Measurements from ENCODE around the gene TRIOBP. TPM values are rescaled to one million over a fixed set of nuclear protein-coding genes. Genes with fewer than 3 reads are reported as not detected.
"Not testable (repeated sequence)": the region's sequence is repeated elsewhere in the genome, so short reads cannot be mapped to it uniquely, and the experiment has no call there.

TRIOBP gene
- total RNA-seq, 2 experiments from 2014 or later, result 42.0 to 55.2 TPM

- no peaks in the 10 kb centered on the region for H3K9me3 Mint-ChIP-seq (ENCODE audit: low read depth)
- no peaks in the 10 kb centered on the region for H3K4me1 Mint-ChIP-seq
- no peaks in the 10 kb centered on the region for H3K36me3 Mint-ChIP-seq
- no peaks in the 10 kb centered on the region for H3K27me3 Mint-ChIP-seq
- no peak overlapping the region for H3K27ac Mint-ChIP-seq
- no peak overlapping the region for H3K4me3 Mint-ChIP-seq
- CTCF ChIA-PET, result interaction anchor here (0.6 kb wide), 1 partner anchor 39 kb away, joined by 3 read pairs; no protein-coding TSS in a partner anchor
- DNase-seq, result no peak
- no peak for ATAC-seq
Observed at GRCh38 chr22:37708580-37709444, 12.0 kb downstream of the TRIOBP start.

DNA sequence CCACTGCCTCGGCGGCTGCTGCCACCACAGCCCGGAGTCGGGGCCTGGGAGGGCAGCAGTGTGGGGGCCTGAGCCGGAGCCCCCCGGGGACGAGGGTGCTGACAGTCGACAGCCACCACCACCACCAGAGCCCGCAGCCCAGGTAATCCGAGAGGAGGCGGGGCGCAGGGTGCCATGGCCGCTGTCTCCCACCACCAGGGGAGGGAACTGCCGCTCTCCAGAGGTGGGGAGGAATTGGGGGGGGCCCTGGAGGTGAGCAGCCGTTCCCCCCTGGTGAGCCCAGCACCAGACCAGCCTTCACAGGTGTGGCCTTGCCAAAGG lies 12.6 kb downstream of the TRIOBP start:
- H3K36me3 Mint-ChIP-seq, result no peaks in the 10 kb centered on the region
- H3K9me3 Mint-ChIP-seq (ENCODE audit: low read depth), result no peaks in the 10 kb centered on the region
- no peaks in the 10 kb centered on the region for H3K4me1 Mint-ChIP-seq
- no peaks in the 10 kb centered on the region for H3K27me3 Mint-ChIP-seq
- CTCF ChIA-PET, result interaction anchor here (0.6 kb wide), 1 partner anchor 39 kb away, joined by 3 read pairs; no protein-coding TSS in a partner anchor
- DNase-seq (no peak), ATAC-seq (no peak)
- H3K27ac Mint-ChIP-seq, result no peak overlapping the region
- no peak overlapping the region for H3K4me3 Mint-ChIP-seq

- no peak overlapping the region for H3K27ac Mint-ChIP-seq
- ATAC-seq, result no peak
- CTCF ChIA-PET, result no interaction called here
Observed at GRCh38 chr22:37710675-37711074, 13.8 kb downstream of the TRIOBP start.

GRCh38 chr22:37711490-37711889 lies 14.6 kb downstream of the TRIOBP start:
- Mint-ChIP-seq H3K4me1 (no peaks in the 10 kb centered on the region), H3K9me3 (ENCODE audit: low read depth) (no peaks in the 10 kb centered on the region), H3K27ac (no peak overlapping the region), H3K4me3 (no peak overlapping the region), H3K27me3 (no peaks in the 10 kb centered on the region), H3K36me3 (no peaks in the 10 kb centered on the region)
- DNase-seq (no peak), ATAC-seq (no peak)
- CTCF ChIA-PET, result interaction anchor here (0.6 kb wide), 1 partner anchor 390 kb away, joined by 3 read pairs; no protein-coding TSS in a partner anchor

More at GRCh38 chr22:37710675-37711074, 13.8 kb downstream of the TRIOBP start:
- no peaks in the 10 kb centered on the region for H3K36me3 Mint-ChIP-seq
- H3K4me1 Mint-ChIP-seq, result no peaks in the 10 kb centered on the region
- no peaks in the 10 kb centered on the region for H3K27me3 Mint-ChIP-seq
- H3K4me3 Mint-ChIP-seq, result no peak overlapping the region
- DNase-seq, result no peak
- no peaks in the 10 kb centered on the region for H3K9me3 Mint-ChIP-seq (ENCODE audit: low read depth)

DNA sequence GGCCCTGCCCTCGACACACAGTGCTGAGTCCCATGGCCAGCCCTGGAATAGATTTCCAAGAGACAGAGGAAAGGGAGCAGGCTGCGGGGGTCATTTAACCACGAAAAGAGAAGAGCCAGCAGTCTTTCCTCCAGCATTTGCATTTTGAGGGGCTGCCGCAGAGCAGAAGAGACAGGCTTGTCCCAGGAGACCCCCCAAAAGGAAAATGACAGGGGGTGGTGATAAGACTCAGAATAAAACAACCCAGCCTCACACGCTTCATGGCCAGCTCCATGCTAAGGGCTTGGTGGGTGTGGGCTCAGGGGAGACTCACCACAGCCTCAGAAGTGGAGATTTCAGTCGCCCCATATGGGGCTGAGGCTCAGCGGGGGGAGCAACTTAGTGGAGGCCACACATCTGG lies 16.9 kb downstream of the TRIOBP start:
- Mint-ChIP-seq H3K4me3 (no peak overlapping the region), H3K4me1 (no peaks in the 10 kb centered on the region), H3K9me3 (ENCODE audit: low read depth) (no peaks in the 10 kb centered on the region), H3K36me3 (no peaks in the 10 kb centered on the region), H3K27ac (no peak overlapping the region), H3K27me3 (no peaks in the 10 kb centered on the region)
- no peak for ATAC-seq
- no peak for DNase-seq
- CTCF ChIA-PET, result interaction anchor here (1.0 kb wide), 1 partner anchor 70 kb away, joined by 4 read pairs; no protein-coding TSS in a partner anchor

DNA sequence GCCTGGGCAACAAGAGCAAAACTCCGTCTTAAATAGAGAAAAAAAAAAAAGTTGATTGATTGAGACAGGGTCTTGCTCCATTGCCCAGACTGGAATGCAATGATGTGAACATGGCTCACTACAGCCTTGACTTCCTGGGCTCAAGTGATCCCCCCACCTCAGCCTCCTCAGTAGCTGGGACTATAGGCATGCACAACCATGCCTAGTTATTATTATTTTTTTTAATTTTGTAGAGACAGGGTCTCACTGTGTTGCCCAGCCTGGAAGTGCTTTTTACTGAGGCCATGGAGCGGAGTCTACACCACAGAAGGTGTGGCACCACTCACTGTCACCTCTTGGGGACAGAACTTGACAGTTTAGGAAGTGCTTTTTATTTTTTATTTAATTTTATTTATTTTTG lies 17.8 kb downstream of the TRIOBP start:
- Mint-ChIP-seq H3K4me3 (no peak overlapping the region), H3K4me1 (peaks cover 6% of the 10 kb centered on the region), H3K27ac (no peak overlapping the region), H3K9me3 (ENCODE audit: low read depth) (no peaks in the 10 kb centered on the region), H3K36me3 (no peaks in the 10 kb centered on the region), H3K27me3 (no peaks in the 10 kb centered on the region)
- no peak for ATAC-seq
- CTCF ChIA-PET, result no interaction called here
- no peak for DNase-seq

DNA sequence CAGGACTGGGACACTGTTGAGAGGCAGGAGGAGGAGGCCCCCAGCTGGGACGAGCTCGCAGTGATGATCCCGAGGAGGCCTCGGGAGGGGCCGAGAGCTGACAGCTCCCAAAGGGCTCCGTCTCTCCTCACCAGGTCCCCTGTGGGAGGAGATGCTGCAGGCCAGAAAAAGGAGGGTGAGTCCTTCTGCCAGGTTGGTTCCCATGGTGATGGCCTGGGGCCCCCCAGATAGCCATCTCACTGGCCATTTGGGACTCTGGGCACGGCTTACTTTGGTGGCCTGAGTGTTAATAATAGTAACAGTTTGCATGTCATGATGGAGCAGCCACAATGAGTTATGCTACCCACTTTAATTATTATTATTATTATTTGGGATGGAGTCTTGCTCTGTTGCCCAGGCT lies 18.9 kb downstream of the TRIOBP start:
- no peak overlapping the region for H3K4me3 Mint-ChIP-seq
- peaks cover 7% of the 10 kb centered on the region for H3K4me1 Mint-ChIP-seq
- H3K27ac Mint-ChIP-seq, result no peak overlapping the region
- H3K36me3 Mint-ChIP-seq, result no peaks in the 10 kb centered on the region
- no peak for ATAC-seq
- H3K27me3 Mint-ChIP-seq, result no peaks in the 10 kb centered on the region
- no peaks in the 10 kb centered on the region for H3K9me3 Mint-ChIP-seq (ENCODE audit: low read depth)
- CTCF ChIA-PET, result no interaction called here
- no peak for DNase-seq

DNA sequence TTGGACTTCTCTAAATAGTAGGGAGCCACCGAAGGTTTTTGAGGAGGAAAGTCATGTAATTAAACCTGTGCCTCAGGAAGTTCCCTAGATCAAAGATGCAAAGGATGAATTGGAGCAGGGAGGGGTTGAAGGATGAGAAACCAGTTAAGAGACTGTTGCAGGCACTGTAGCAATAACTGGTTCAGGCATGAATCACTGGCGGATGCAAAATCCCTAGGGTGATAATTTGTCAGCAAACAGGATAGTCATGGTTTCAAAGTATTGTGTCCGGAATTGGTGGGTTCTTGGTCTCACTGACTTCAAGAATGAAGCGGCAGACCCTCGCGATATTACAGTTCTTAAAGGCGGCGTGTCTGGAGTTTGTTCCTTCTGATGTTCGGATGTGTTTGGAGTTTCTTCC lies 19.9 kb downstream of the TRIOBP start:
- no peak for DNase-seq
- no peak overlapping the region for H3K27ac Mint-ChIP-seq
- CTCF ChIA-PET, result no interaction called here
- ATAC-seq, result no peak
- H3K4me1 Mint-ChIP-seq, result peaks cover 7% of the 10 kb centered on the region
- H3K27me3 Mint-ChIP-seq, result no peaks in the 10 kb centered on the region
- H3K9me3 Mint-ChIP-seq (ENCODE audit: low read depth), result no peaks in the 10 kb centered on the region
- no peak overlapping the region for H3K4me3 Mint-ChIP-seq
- no peaks in the 10 kb centered on the region for H3K36me3 Mint-ChIP-seq

GRCh38 chr22:37717235-37717634 lies 20.4 kb downstream of the TRIOBP start:
- H3K4me1 Mint-ChIP-seq; DNase-seq; ATAC-seq; CTCF ChIA-PET; H3K36me3 Mint-ChIP-seq; H3K9me3 Mint-ChIP-seq (ENCODE audit: low read depth); H3K27me3 Mint-ChIP-seq; H3K27ac Mint-ChIP-seq; H3K4me3 Mint-ChIP-seq: not testable (repeated sequence)

DNA sequence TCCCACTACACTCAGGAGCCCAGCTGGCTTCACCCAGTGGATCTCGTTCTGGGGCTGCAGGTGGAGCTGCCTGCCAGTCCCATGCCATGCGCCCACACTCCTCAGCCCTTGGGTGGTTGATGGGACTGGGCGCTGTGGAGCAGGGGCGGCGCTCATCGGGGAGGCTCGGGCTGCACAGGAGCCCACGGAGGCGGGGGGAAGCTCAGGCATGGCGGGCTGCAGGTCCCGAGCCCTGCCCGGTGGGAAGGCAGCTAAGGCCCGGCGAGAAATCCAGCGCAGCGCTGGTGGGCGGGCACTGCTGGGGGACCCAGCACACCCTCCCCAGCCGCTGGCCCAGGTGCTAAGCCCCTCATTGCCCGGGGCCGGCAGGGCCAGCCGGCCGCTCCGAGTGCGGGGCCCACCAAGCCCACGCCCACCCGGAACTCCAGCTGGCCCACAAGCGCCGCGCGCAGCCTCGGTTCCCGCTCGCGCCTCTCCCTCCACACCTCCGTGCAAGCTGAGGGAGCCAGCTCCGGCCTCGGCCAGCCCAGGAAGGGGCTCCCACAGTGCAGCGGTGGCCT lies 21.0 kb downstream of the TRIOBP start:
- H3K4me3 Mint-ChIP-seq; H3K4me1 Mint-ChIP-seq; H3K36me3 Mint-ChIP-seq; ATAC-seq; DNase-seq; H3K27ac Mint-ChIP-seq; H3K27me3 Mint-ChIP-seq; H3K9me3 Mint-ChIP-seq (ENCODE audit: low read depth): not testable (repeated sequence)
- CTCF ChIA-PET, result interaction anchor here (0.6 kb wide), 1 partner anchor 111 kb away, joined by 3 read pairs; no protein-coding TSS in a partner anchor

- peaks cover 3% of the 10 kb centered on the region for H3K4me1 Mint-ChIP-seq
- CTCF ChIA-PET, result no interaction called here
- no peaks in the 10 kb centered on the region for H3K27me3 Mint-ChIP-seq
- H3K4me3 Mint-ChIP-seq, result no peak overlapping the region
- H3K9me3 Mint-ChIP-seq (ENCODE audit: low read depth), result no peaks in the 10 kb centered on the region
- no peak overlapping the region for H3K27ac Mint-ChIP-seq
- H3K36me3 Mint-ChIP-seq, result no peaks in the 10 kb centered on the region
- DNase-seq, result no peak
- no peak for ATAC-seq
Observed at GRCh38 chr22:37725551-37726240, 28.8 kb downstream of the TRIOBP start.

DNA sequence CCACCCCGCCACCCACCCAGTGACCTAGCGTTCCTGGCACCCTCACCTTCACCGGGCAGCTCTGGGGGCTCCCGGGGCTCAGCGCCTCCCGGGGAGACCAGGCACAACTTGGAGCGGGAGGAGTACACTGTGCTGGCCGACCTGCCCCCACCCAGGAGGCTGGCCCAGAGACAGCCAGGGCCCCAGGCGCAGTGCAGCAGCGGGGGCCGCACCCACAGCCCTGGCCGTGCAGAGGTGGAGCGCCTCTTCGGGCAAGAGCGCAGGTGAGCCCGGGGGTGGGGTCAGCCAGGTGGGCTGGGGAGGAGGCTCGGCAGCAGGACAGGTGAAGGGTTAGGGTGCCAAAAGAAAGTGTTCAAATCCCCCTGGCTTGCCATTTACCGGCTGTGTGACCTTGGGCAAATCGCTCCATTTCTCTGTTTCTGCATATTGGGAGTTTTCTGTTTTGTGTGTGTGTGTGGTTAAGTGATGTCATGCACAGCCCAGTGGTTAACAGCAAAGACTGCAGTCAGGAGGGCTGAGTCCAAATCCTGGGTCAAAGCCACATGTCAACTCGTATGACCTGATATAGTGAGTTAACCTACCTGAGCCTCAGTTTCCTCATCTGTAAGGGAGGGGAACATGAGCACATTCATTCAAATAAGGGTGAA lies 29.5 kb downstream of the TRIOBP start:
- no peak for DNase-seq

GRCh38 chr22:37728620-37729019 lies 31.8 kb downstream of the TRIOBP start:
- no peak overlapping the region for H3K27ac Mint-ChIP-seq
- DNase-seq (no peak), ATAC-seq (no peak)
- H3K9me3 Mint-ChIP-seq (ENCODE audit: low read depth), result no peaks in the 10 kb centered on the region
- no peaks in the 10 kb centered on the region for H3K27me3 Mint-ChIP-seq
- no peak overlapping the region for H3K4me3 Mint-ChIP-seq
- H3K36me3 Mint-ChIP-seq, result no peaks in the 10 kb centered on the region
- H3K4me1 Mint-ChIP-seq, result peaks cover 3% of the 10 kb centered on the region
- CTCF ChIA-PET, result interaction anchor here (0.9 to 1.5 kb wide), 2 partner anchors 32 to 90 kb away, joined by 3 read pairs; no protein-coding TSS in a partner anchor

More for the DNA sequence above, 29.5 kb downstream of the TRIOBP start:
- CTCF ChIA-PET, result no interaction called here
- peaks cover 3% of the 10 kb centered on the region for H3K4me1 Mint-ChIP-seq
- H3K27me3 Mint-ChIP-seq, result no peaks in the 10 kb centered on the region
- no peak overlapping the region for H3K4me3 Mint-ChIP-seq
- no peak for ATAC-seq
- no peak overlapping the region for H3K27ac Mint-ChIP-seq
- H3K36me3 Mint-ChIP-seq, result no peaks in the 10 kb centered on the region
- no peaks in the 10 kb centered on the region for H3K9me3 Mint-ChIP-seq (ENCODE audit: low read depth)

Data from activated CD8-positive, alpha-beta memory T cell treated with anti-CD3 and anti-CD28 coated beads, Interleukin-2, amount 10 ng/mL, durations not matched to agents 7 days and 5 days (primary cell).